Middle frontal gyrus (tissue), 1 donor: ENCODE results near the gene ZNF649.
A peak's percentile ranks its signal among the peaks of the same experiment; 100 is the strongest.

Source experiments
- DNase-seq: peaks from one replicate; pipeline ENCODE4 v3.0.0-alpha.2; 2015; ENCODE audit warnings: low spot score; ENCODE audit errors: extremely low spot score

ZNF649 gene

DNA sequence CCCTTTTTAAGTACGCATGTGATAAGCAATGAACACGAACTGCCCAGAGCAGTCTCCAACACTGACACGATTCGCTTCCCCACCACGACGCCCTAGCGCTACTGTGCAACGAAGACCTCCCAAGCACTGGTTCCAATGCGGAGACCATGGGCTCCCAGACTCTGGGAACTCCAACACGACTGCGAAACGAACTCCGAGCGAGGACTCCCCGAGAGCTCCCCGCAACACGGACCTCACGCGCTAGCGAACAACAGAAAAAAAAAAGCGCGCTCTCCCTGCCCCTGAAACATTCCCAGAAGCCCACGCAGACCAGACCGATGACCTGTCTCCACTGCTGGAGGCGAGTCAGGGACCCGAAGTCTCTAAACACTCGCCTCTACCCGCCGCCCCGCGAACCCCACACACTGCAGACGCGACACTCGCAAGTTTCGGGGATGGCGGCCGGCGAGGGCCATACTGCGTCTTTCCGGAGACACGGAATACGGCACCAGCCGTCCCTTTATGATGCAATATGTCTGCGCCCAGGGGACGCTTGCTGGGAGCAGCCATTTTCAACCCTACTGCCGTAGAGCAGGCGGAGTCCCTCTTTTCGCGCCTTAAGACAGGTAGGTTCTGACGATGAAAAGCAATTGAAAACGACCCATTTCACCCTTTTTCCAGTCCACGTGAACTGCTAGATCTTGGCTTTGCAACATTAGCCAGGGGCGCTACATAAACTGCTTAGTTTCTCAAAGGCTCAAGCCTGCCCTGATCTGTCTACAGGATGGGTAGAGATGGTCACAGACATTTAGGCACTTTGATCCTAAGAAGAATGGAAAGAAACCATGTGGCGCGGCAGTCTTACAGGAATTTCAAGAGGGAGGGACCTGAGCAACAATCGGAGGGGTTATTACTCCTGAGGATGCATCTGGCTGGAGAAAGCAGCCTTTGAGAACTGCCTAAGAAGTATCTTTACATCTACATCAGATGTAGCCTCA lies 17.0 kb downstream of the ZNF649 start, which contains the start of gene ZNF577:
ZNF577 (minus strand) TSS at position 430 of the 977 bp plus-strand sequence. CDS start 7,569 bp downstream, outside the sequence.
- DNase-seq, result peak; percentile 60

DNA sequence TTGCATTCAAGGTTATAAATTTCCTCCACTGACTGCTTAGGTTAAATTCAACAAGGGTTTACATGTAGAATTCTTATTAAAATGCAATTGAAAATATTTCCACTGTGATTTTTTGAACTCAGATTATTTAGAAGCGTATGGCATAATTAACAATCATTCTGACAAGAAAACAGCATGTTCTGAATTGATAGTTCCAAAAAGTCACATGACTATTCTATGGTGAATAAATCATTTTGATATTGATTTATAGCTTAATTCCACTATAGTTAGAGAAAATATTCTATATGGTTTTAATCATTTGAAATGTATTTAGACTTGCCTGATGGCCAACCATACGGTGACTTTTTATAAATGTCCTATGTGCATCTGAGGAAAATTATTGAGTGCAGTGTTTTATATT lies 20.1 kb downstream of the ZNF649 start:
- no peak for DNase-seq

DNA sequence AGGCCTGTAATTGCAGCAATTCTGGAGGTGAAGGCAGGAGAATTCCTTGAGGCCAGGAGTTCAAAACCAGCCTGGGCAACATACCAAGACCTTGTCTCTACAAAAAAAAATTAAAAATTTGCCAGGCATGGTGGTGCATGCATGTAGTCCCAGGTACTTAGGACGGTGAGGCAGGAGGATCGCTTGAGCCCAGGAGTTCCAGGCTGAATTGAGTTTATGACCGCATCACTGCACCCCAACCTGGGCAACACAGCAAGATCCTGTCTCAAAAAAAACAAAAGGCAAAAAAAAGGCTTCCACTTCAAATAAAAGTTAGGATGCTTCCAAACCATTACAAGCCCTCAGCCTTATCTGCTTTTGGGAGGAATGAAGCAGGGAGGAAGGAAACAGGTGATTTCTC lies 22.3 kb downstream of the ZNF649 start:
- DNase-seq, result no peak

DNA sequence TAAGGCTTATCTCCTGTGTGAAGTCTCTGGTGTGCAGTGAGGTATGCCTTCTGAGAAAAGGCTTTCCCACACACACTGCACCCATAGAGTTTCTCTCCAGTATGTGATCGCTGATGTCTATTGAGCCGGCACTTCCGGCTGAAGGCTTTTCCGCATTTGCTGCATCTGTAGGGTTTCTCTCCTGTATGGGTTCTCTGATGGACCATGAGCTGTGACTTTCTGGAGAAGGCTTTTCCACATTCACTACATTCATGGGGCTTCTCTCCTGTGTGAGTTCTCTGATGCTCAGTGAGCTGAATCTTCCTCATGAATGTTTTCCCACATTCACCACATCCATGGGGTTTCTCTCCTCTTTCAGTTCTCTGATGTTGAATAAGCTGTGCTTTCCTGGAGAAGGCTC lies 31.7 kb downstream of the ZNF649 start:
- DNase-seq, result no peak

DNA sequence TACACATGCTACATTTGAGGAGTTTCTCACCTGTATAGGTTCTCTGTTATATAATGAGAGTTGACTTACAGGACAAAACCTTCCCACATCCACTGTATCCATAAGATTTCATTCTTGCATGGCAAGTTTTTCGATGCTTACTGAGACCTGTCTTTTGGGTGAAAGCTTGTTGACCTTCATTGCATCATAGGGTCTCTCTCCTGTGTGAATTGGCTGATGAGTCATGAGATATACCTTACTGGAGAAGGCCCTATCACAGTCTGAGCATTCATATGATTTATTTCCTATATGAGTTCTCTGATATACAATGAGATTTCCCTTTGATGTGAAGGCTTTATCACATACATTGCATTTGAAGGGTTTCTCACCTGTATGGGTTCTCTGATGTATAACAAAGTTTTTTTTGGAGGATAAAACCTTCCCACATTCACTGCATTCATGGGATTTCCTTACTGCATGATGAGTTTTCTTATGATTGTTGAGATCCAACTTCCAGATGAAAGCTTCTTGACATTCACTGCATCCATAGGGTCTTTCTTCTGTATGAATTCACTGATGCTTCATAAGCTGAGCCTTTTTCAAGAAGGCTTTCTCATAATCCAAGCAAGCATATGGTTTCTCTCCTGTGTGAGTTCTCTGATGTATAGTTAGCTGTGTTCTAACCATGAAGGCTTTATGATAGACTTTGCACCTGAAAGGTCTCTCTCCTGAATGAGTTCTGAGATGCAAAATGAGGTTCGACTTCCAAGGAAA lies 42.8 kb downstream of the ZNF649 start:
- no peak for DNase-seq
